Activated CD4-positive, CD25-positive, alpha-beta regulatory T cell treated with anti-CD3 and anti-CD28 coated beads, Interleukin-2, amount 50 U/mL, for 24 hours (primary cell): ENCODE results near the gene EPB41L1.

Experiments used
- ATAC-seq, 2 donors: fragments of 150-1000 bp; cut with Tn5 transposase; one replicate each; pipeline ENCODE4 v1.10.0; 2021; ENCODE audit warnings: mild to moderate bottlenecking in 1 of 2, moderate library complexity in 1 of 2

Gene EPB41L1

DNA sequence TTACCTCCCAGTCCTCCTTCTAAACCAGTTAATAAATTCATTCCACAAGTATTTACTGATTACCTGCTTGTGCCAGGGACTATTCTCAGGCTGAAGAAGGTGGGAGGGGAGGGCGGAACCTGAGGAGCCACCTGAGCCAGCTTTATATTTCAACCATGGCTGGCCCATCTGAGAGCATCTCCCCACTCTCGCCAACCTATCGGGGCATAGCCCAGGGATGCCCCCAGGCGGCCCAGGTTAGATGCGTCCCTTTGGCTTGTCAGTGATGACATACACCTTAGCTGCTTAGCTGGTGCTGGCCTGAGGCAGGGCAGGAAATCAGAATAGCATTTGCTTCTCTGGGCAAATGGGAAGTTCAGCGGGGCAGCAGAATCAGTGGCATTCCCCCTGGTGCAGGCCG, 76.8 kb downstream of the EPB41L1 start:
- ATAC-seq: no peak

DNA sequence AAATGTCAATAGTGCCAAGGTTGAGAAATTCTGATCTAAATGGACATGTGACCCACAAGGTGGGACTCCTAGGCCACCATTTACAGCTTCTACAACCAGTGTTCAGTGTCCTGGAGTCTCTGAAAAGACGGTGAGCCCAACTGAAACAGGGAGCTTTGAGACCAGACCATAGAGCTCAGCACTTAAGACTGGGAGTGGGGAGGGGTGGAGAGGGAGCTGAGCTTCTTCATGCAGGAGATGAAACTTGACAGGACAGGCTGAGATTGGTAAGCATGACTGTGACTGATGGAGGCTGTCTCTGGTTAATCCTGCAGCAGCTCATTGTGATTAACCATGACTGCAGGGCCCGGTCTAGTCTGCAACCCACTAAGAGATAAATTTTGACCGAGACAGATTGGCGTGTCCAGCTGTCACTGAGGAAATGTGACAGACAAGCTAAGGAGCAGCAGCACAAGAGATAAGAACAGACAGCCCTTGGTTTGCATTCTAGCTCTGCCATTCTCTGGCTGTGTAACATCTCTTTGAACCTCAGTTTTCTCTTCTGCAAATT, 80.3 kb downstream of the EPB41L1 start:
- no peak for ATAC-seq

DNA sequence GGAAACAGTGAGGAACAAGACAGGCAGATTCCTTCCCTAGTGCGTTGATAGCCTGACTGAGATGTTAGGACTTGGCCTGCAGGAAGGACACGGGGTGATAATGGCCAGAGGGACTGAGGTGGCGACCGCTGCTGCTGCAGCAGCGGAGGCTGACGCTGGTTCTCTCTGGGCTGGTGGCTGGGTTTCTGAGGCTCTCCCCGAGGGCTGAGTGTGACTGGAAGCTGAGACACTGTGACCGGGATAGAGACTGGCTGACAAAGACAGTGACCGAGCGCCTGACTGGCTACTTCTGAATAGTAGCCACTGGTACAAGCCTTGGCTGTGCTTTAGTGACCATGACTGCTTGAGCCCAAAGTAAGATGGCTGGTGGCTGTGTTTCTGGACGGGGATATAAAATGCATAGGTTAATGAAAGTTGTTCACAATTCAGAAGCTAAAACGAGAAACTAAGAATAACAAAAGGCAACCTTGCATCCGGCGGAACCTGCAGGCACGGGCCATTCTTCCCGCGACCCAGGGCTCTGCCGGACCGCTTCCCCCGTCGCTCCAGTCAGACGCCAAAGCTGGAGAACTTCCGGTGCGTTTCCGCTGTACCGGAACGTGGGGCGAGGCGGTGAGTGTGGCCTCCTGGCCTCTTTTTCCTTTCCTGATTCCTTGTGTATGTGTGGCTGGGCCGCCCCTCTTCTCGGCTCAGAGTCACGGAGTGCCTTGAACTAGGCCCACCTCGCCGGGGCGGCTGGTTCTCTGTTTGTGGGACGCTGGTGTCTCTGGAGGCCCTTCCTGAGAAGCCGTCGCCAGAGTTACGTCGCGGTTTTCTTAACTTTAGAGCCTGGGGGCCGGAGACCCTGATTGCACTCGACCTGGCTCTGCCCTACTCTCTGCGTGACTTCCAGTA, 81.6 kb downstream of the EPB41L1 start, which contains the start of gene AAR2:
AAR2 (plus strand) TSS at position 587 of the 894 bp plus-strand sequence. CDS start 3,391 bp downstream, outside the sequence.
- peak; percentile 95 to 97 for ATAC-seq

DNA sequence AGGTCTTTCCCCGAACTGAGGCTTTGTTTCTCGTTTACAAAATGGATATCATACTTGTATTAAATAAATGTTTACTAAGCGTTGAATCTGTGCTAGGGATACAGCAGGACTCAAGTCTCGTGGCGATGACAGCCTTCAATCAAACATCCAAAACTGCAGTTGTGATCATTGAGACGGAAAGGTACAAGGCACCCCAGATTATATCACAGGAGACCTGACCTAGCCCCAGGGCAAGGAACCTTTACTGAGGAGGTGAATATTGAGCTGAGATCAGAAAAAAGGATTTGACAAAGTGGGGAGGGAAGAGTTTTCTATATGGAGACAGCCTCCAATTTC, 82.2 kb downstream of the EPB41L1 start:
- no peak for ATAC-seq

DNA sequence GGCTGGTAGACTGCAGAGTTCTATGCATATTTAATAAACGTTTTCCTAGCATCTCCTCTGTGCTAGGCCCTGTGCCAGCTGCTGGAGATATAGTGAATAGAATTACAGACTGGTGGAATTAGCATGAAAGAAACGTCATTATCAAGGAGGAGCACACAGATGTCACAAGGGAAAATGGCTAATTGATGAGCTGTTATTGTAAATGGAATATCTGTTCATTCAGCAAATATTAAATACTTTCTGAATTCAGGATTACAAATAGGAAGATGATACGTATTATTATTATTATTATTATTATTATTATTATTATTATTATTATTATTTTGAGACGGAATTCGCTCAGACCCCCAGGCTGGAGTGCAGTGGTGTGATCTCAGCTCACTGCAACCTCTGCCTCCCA, 82.9 kb downstream of the EPB41L1 start:
- ATAC-seq: no peak

DNA sequence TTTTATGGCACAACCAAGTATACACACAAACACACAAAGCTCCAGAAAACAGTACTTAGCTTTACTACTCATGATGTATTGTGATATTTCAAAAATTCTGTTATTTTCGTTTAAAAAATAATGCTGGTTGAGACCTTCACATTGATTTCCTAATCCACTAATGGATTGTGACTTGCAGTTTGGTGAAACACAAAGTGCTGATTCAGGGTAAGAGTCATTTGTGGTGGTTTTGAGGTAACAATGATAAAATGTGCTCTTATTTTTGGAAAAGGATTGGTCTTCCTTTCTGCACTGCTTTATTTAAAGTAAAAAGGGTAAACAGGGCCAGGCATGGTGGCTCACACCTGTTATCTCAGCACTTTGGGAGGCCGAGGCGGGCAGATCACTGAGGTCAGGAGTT, 83.6 kb downstream of the EPB41L1 start:
- ATAC-seq: no peak

DNA sequence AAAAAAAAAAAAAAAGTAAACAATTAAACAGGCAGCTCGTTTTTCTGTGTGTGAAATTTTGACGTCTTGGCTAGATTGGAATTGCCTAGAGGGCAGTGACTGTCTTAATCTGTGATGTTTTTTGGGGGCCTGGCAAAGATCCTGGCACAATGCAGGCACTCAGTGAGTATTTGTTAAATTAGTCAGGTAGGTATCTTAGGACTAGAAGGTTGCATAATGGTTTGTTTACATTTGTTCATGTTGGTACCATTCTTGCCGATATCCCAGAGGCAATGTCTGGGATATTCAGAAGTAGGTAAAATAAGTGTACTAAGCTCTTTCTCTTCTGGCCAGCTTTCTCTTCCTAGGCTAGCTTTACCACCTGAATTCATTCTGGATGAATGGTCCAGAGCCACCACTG, 84.2 kb downstream of the EPB41L1 start:
- no peak for ATAC-seq

DNA sequence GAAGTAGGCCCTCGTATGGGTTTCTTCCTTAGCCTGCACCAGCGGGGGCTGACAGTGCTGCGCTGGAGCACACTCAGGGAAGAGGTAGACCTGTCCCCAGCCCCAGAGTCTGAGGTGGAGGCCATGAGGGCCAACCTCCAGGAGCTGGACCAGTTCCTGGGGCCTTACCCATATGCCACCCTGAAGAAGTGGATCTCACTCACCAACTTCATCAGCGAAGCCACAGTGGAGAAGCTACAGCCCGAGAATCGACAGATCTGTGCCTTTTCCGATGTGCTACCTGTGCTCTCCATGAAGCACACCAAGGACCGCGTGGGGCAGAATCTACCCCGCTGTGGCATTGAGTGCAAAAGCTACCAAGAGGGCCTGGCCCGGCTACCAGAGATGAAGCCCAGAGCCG, 85.5 kb downstream of the EPB41L1 start:
- ATAC-seq: no peak

DNA sequence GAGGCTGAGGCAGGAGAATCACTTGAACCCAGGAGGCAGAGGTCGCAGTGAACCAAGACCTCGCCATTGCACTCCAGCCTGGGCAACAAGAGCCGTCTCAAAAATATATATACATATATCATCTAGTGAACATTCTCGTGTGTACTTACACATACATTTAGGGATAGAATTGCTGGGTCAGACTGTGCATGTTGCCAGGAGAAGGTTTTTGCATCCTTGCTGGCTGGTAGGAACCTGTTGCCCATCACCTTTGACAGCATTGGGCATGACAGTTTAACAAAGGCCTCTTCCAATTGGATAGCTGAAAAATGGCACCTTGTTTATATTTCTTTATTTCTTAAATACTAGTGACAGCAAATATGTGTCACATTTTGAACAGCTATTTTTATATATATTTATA, 87.1 kb downstream of the EPB41L1 start:
- no peak for ATAC-seq

DNA sequence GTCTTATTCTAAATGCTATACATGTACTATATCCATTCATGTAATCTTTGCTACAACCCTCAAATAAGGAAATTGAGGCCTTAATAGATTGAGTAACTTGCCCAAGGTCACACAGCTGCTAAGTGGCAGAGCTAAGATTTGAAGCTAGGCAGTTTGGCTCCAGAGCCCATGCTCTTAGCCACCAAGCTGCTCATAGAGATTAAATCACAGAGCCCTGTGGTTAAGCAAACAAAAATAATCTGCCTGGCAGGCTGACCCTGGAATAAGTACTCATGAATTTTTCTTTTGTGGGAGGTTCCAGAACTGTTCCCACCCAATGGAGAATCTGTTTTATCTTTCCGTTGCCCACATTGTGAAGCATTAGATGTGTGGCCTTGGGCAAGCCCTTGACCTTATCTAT, 89.2 kb downstream of the EPB41L1 start:
- no peak for ATAC-seq

DNA sequence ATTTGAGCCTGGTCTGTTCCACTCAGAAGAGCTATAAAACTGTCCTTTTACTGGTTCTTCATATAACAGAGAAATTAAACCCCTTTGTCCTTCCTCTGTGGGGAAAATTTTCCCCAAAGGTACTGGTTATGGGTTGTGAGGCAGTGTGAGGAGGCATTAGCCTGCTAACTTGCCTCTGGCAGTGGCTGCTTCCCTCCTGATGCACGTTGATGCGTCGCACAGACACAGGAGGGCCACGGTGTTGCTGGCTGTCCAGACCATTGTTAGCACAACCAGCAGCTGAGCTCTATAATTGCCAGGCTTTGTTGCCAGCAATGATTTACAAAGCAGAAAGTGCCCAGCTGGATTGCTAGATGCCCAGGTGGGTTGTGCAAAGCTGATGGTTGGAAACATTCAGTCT, 91.9 kb downstream of the EPB41L1 start:
- no peak for ATAC-seq

DNA sequence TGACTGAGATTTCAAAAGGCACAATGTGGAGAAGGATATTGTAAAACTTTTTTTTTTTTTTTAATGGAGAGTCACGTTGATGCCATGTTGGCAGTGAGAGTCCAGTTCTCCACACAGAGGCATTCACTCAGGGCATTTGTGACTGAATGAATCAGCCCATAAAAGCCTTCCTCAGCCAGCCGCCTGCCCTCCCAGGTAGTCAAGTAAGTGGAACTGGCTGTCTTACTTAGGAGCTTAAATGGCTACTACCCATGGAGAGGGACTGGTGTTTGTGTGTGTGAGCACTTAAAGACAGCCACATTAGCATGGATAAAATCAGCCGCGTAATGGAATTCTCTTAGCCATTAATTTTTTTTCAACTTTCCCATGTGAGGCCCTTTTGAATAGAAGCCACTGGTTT, 94.3 kb downstream of the EPB41L1 start:
- no peak for ATAC-seq

DNA sequence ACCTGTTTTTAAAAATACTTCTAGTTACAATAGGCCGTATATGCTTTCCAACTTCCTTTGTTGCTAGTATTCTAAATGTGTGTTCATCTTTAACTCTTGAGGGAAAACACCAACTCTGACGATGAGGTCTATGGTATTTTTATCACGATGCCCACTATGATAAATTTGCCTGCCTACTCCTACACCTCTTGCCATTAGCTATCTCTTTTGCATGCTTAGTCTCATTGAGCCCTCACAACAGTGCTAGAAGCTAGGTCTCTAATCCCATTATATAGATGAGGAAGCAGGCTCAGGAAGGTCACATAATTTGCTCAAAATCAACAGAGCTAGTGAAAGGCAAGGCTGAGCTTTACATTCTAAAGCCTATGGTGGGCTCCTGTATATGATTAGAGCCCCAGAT, 94.9 kb downstream of the EPB41L1 start:
- ATAC-seq: no peak

DNA sequence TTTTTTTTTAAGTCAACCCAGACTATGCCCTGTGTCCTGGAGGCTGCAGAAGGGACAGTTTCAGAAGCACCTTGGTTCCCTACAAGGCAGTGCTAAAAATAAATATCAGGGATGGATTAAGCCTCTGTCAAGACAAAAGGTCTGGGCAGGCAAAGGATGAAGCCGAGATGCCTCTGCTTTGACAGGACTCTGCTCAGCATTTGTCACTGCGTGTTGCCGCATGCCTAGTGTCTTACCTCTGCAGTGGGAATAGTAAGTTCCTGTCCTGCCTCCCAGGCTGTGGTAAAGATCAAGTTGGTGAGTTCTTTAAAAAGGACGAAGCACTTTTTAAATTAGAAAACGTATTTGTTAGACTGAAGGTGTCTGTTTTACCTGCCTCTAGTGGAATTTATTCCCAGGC, 96.9 kb downstream of the EPB41L1 start:
- ATAC-seq: no peak

DNA sequence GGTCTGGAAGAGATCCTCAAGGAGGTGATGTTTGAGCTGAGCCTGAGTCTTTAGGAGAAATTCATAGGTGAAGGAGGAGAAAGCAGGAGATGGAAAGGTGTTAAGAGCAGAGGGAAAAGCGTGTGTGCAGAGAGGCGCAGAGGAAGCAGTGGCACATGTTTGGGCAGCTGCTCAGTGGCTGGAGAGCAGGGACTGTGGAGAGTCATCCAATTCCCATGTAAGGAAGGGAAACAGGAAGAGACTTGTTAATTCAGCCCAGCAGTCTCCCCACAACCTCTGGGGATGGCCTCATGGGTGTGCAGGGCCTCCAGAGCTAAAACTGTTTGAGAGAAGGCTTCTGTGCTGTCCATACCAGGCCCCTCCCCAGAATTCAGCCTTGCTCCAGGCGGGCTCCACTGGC, 98.0 kb downstream of the EPB41L1 start:
- no peak for ATAC-seq

DNA sequence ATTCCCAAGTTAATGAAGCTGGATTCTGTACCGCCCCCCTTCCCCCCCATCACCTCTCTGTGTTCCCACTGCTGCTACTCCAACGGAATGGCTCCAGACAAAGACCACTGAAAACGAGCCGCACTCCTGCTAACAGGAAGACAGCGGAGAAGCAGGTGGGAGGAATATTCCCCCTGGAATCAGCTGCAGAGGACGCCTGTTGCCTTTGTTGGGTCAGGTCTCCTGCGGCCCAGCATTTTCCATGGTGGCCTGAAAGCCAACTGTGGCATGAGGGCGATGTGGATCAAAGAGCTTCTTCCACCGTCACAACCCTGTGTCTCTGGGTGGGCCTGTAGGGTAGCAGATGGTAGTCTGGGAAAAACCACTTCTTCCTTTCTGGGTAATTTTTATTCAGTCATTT, 98.5 kb downstream of the EPB41L1 start:
- no peak for ATAC-seq

DNA sequence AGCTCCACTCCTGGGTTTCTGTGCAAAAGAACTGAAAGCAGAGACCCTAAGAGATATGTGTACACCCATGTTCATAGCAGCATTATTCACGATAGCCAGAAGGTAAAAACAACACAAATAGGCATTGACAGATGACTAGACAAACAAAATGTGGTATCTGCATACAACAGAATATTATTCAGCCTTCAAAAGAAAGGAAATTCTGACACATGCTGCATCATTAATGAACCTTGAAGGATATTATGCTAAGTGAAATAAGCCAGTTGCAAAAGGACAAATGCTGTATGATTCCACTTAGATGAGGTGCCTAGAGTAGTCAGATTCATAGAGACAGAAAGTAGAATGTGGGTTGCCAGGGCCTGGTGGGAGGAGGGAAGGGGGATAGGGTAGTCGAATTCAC, 99.5 kb downstream of the EPB41L1 start:
- ATAC-seq: no peak

DNA sequence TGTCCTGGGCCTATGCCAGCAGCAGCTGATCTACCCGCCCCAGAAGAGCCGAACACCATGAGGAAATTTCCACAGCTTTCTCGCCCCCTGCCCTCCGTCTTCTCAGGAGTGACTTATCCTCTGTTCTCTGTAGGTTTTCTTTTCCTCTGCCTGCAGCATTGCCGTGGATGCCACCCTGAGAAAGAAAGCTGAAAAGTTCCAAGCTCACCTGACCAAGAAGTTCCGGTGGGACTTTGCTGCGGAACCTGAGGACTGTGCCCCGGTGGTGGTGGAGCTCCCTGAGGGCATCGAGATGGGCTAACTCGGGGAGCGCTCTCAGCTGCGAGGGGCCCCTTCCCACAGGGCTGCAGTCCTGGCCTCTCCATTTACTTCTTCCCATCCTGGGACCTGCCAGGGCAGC, 100.9 kb downstream of the EPB41L1 start:
- no peak for ATAC-seq

DNA sequence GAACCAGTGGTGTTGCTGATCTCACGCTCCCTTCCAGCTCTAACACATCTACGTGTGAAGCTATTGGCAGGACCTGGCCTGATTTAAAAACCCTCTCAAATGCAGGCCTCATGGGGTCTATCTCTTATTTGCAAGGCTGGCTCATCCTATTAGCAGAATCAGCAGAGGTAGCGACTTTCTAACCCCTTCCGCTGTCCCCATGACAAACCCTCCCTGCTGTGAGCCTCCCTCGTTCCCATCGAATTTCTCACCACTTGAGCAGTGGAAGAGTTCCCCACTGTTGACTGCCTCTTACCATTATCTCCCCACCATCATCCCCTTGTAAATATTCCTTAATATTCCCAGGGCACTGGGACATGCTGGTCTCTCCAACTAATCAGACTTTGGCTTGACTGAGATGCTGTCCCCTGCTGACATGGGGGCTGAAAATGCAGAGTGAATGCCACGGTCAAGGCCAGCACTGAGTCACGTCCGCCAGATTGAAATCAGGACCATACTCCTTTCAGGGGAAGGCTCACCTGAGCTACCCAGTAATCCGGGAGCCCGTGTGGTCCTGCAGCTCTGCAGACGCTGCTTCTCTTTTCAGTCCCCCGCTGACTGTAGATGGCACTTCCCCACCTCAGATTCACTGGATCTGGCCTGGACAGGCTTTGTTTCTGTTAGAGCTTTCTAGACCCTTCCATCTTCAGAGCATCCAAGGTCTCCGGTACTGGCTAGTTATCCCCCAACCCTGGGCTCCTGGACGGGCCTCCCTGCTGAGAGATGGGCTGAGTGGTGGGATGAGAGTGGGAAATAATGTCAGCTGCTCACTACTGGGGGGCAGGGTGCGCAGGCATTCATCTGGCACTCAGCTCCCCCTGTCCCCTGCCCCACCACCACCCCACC, 104.9 kb downstream of the EPB41L1 start:
- ATAC-seq: no peak

DNA sequence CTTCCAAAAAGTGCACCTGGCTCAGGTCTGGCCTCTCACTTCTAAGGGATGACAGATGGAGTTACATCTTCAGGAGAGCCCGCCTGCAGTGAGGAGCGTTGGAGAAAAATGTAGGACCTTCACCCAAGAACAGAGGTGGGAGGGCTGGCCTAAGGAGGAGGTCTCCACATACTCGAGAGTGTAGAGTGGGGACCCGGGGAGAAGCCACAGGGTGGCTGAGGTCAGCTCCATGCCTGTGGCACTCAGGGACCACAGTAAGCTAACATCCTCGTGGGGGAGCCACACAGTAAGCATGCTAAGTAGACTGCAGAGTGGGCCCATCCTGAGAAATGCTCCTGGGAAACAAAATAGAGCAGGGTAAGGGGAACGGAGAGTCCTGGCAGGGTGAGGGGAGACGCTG, 105.8 kb downstream of the EPB41L1 start:
- ATAC-seq: no peak

DNA sequence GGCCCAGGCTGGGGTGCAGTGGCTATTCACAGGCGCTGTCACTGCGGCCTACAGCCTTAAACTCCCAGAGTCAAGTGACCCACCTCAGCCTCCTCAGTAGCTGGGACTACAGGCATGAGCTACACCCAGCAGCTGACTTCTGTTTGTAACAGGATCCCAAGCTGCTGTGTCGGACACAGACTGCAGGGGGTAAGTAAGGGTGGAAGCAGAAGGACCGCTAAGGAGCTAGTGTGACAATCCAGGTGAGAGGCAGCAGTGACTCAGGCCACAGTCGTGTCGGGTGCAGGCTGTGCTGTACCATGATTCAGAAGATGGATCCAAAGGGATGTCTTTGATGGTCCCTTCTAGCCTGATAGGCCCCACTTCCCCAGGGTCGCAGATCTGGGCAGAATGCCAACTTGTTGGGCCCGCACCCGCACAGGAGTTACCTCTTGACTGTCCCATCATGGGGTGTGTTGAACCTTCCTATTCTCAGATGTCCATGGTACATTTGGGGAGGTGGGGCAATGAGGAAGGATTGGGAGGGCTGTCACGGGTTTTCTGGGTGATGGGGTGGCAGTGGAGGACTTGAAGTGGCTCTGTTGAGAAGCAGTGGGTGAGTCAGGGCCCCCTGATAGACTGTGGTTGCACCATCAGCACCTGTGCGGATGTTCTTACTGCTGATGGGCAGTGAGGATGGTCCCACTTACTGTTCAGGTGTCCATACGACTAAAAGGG, 107.0 kb downstream of the EPB41L1 start:
- ATAC-seq: no peak

DNA sequence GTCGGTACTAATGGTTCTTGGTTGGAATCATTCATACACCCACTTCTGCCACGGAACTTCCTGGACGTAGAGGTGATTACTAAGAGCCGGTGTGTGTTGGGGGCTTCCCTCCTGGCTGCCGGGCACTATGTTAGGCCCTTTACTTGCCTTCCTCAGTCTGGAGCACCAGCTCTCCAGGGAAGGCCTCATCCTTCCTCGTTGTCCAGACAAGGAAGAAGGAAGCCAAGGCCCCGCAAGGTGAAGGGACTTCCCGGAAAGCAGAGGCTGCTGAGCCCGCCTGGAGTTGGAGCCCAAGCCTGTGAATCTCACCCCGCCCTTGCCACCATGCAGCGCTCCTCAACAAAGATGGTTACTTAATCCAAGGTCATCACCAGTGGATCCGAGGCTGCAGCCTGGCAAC, 107.9 kb downstream of the EPB41L1 start:
- no peak for ATAC-seq
